GM18508 (cell line): ENCODE results near the gene ZFP91.

ENCODE experiments used
- ATAC-seq: cut with Tn5 transposase; IDR thresholded peaks from one replicate; pipeline ENCODE4 v1.9.1; 2021; ENCODE audit warnings: moderate number of reproducible peaks; ENCODE audit not compliant: insufficient read depth, unreplicated experiment

Gene ZFP91

GRCh38 chr11:58580311-58580710, 1.4 kb downstream of the ZFP91 start:
- no peak for ATAC-seq

- no peak for ATAC-seq
Observed at GRCh38 chr11:58582437-58582836, 3.6 kb downstream of the ZFP91 start.

GRCh38 chr11:58586998-58587397, 8.1 kb downstream of the ZFP91 start:
- no peak for ATAC-seq

GRCh38 chr11:58591659-58592058, 12.8 kb downstream of the ZFP91 start:
- ATAC-seq: no peak

- no peak for ATAC-seq
Observed at GRCh38 chr11:58592760-58593472, 14.1 kb downstream of the ZFP91 start.

- no peak for ATAC-seq
Observed at GRCh38 chr11:58594826-58595225, 16.0 kb downstream of the ZFP91 start.

- ATAC-seq: no peak
Observed at GRCh38 chr11:58596621-58597020, 17.8 kb downstream of the ZFP91 start.

- no peak for ATAC-seq
Observed at GRCh38 chr11:58597486-58598144, 18.8 kb downstream of the ZFP91 start.

- no peak for ATAC-seq
Observed at GRCh38 chr11:58600510-58600909, 21.6 kb downstream of the ZFP91 start.

GRCh38 chr11:58606930-58607714, 28.3 kb downstream of the ZFP91 start:
- no peak for ATAC-seq

- no peak for ATAC-seq
Observed at GRCh38 chr11:58608331-58608730, 29.5 kb downstream of the ZFP91 start.

GRCh38 chr11:58609723-58610122, 30.9 kb downstream of the ZFP91 start:
- no peak for ATAC-seq

- ATAC-seq: no peak
Observed at GRCh38 chr11:58613228-58613627, 34.4 kb downstream of the ZFP91 start.

- no peak for ATAC-seq
Observed at GRCh38 chr11:58615559-58615958, 36.7 kb downstream of the ZFP91 start.

- ATAC-seq: no peak
Observed at GRCh38 chr11:58616594-58616993, 37.7 kb downstream of the ZFP91 start.

- ATAC-seq: no peak
Observed at GRCh38 chr11:58617976-58618557, 39.2 kb downstream of the ZFP91 start.

- ATAC-seq: no peak
Observed at GRCh38 chr11:58621586-58622262, 42.9 kb downstream of the ZFP91 start.

GRCh38 chr11:58622344-58622743, 43.5 kb downstream of the ZFP91 start, which contains the start of gene CNTF:
Gene CNTF, plus strand, starts transcription at chr11:58622665. Its CDS starts 88 bp downstream, at chr11:58622753.
- no peak for ATAC-seq

GRCh38 chr11:58625086-58625485, 46.2 kb downstream of the ZFP91 start:
- ATAC-seq: no peak

GRCh38 chr11:58625826-58626460, 47.1 kb downstream of the ZFP91 start:
- no peak for ATAC-seq
